ENCODE results near the gene AQP1.

- TF ChIP-seq, protein P1, sequence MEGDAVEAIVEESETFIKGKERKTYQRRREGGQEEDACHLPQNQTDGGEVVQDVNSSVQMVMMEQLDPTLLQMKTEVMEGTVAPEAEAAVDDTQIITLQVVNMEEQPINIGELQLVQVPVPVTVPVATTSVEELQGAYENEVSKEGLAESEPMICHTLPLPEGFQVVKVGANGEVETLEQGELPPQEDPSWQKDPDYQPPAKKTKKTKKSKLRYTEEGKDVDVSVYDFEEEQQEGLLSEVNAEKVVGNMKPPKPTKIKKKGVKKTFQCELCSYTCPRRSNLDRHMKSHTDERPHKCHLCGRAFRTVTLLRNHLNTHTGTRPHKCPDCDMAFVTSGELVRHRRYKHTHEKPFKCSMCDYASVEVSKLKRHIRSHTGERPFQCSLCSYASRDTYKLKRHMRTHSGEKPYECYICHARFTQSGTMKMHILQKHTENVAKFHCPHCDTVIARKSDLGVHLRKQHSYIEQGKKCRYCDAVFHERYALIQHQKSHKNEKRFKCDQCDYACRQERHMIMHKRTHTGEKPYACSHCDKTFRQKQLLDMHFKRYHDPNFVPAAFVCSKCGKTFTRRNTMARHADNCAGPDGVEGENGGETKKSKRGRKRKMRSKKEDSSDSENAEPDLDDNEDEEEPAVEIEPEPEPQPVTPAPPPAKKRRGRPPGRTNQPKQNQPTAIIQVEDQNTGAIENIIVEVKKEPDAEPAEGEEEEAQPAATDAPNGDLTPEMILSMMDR (conservative IDR thresholded peaks at IDR 0.05; ENCODE audit: low read depth, low read length), result no peak
- TF ChIP-seq EZH2 (IDR thresholded peaks at IDR 0.05; ENCODE audit: borderline replicate concordance, low read depth, low read length, poor library complexity, severe bottlenecking), result no peak
Measured at GRCh38 chr7:30970594-30971094, 59.0 kb downstream of the AQP1 start.
